HG03565 (cell line): ENCODE measurements around the gene ALG10B.
A peak's percentile ranks its signal among the peaks of the same experiment; 100 is the strongest.
"Not testable (repeated sequence)": the region's sequence is repeated elsewhere in the genome, so short reads cannot be mapped to it uniquely, and the experiment has no call there.

ENCODE experiments used
- ATAC-seq: cut with Tn5 transposase; IDR thresholded peaks from one replicate; pipeline ENCODE4 v1.9.1; 2021; ENCODE audit warnings: mild to moderate bottlenecking, moderate library complexity; ENCODE audit not compliant: unreplicated experiment

Gene ALG10B, protein sequence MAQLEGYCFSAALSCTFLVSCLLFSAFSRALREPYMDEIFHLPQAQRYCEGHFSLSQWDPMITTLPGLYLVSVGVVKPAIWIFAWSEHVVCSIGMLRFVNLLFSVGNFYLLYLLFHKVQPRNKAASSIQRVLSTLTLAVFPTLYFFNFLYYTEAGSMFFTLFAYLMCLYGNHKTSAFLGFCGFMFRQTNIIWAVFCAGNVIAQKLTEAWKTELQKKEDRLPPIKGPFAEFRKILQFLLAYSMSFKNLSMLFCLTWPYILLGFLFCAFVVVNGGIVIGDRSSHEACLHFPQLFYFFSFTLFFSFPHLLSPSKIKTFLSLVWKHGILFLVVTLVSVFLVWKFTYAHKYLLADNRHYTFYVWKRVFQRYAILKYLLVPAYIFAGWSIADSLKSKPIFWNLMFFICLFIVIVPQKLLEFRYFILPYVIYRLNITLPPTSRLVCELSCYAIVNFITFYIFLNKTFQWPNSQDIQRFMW

DNA sequence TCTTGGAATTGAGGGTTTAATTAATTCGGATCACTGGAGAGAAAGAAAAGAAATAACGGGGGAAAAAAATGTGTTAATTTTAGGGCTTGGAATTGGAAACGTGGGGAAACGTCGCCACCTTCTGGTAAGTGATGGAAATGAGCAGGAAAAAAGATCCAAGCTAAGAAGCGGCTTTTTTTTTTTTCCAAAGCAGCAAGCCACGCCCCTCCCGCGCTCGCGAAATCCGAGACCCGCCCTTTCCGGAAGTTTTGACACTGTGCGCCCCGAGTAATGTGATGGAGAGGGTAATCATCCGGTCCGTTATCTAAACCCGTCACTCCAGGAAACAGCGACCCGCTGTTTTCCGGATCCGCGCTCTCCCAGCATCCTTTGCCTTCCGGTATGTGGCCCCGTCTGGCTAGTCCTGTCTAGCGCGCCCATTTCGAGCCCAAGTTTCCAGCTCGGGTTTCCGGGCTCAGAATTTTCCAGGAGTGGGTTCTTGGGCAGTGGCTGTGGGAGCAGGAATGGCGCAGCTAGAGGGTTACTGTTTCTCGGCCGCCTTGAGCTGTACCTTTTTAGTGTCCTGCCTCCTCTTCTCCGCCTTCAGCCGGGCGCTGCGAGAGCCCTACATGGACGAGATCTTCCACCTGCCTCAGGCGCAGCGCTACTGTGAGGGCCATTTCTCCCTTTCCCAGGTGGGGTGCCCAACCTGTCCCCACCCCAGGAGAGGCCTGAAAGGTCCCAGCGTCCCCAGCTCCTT, at the start of gene ALG10B:
Gene ALG10B, plus strand, starts transcription at position 384 of the 739 bp plus-strand sequence. Its CDS starts 120 bp downstream, at position 504.
- ATAC-seq: peak; percentile 100

DNA sequence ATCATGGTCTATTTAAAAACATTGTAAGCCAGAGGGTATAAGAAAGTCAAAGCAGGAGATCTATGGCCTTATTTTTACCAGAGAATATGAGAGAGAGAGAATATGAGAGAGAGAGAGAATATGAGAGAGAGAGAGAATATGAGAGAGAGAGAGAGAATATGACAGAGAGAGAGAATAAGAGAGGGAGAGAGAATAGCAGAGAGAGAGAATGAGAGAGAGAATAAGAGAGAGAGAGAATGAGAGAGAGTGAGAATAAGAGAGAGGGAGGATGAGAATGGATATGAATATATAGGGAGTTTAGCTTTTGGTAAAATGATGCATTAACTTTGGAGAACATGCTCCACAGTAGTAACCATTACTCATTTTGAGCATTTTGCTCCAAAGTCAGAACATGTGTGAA, 48.0 kb upstream of the ALG10B start:
- ATAC-seq: no peak

DNA sequence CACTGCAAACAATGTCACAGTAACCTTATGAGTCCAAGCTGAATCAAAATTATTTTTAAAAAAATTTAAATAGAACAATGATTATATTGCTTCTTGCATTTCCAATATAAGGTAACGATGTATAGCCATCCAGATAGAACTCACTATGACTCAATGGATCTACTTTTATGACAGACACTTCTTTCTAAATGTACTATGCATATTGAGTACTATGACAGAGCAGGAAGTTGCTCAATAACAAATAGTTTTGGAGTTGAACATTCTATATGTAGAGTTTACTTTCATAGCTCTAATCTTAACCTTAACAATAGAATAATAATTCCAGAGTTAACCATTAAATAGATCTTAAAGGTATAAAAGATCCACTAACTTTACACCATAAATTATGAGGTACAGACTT, 46.7 kb upstream of the ALG10B start:
- ATAC-seq: no peak

DNA sequence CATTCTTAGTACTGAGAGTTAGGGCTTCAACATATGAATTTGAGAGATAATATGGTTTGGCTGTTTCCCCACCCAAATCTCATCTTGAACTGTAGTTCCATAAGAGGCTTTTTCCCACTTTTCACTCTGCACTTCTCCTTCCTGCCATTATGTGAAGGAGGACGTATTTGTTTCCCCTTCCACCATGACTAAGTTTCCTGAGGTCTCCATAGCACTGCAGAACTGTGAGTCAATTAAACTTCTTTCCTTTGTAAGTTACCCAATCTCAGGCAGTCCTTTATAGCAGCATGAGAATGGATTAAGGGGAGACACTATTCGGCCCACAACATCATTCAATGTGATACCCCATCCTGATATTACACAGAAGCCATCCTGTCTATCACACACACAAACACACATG, 36.8 kb upstream of the ALG10B start:
- no peak for ATAC-seq

DNA sequence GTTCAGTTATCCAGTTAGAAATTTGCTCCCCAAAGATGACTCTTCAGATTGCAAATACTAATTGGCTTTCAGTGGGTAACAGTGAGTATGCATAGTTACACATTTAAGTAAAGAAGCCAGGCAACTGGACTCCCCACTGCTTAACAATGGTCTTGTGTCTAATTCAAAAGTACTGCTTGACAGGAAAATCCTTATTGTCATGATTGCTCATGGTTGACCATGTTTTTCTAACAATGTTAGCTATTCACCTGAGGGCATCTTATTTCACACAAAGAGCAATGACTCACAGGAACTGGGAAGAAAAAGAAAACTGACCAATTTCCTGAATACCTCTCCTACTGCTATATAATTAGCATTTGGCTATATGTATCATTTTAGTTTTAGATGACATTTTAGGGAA, 33.7 kb upstream of the ALG10B start:
- ATAC-seq: no peak

DNA sequence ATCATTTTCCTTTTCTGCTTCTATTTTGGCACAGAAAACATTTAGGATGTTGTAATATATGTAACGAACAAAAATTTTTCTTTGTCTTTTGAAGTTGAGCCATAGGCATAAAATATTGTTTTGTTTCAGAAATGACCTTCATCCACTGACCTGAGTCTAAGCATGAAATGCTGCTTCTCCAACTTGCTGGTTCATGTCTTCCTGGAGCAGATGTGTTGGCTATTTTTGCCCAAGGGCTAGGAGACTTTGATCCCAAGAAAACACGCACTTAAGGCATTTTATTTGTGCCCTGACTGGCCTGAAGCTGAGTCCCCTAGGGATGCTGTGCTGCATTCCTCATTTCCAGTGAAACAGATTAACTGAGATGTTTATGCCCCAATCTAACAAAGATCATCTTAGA, 27.2 kb upstream of the ALG10B start:
- ATAC-seq: no peak

DNA sequence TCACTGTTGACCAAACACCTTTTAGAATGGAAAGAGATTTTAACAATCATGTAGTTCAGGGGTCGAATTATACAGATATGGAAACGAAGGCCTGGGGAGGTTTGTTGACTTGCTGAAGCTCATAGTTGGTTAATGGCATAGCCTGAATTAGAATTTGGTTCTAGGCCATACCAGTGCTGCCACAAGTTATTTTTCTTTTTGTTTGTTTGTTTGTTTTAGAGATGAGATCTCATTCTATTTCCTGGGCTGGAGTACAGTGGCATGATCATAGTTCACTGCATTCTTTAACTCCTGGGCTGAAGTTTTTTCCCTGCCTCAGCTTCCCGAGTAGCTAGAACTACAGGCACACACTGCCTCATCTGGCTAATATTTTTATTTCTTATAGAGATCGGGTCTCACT, 25.4 kb upstream of the ALG10B start:
- ATAC-seq: no peak

DNA sequence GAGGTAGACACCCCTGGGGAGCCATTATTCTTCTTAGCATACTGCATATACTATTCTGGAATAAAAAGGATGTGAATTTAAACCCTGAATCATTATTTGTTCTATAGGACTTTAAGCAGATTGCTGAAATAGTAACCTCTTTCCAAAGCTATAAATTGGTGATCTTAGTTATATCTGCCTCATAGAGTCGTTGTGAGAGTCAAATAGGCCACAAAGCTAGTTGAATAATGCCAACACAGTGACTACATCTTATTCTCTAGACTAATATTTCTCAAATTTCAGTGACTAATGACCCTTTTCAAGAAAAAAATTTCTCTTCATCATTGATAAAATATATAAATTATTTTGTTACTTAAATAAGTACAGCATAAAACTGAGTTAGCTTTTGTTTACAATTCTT, 13.6 kb upstream of the ALG10B start:
- not testable (repeated sequence) for ATAC-seq

DNA sequence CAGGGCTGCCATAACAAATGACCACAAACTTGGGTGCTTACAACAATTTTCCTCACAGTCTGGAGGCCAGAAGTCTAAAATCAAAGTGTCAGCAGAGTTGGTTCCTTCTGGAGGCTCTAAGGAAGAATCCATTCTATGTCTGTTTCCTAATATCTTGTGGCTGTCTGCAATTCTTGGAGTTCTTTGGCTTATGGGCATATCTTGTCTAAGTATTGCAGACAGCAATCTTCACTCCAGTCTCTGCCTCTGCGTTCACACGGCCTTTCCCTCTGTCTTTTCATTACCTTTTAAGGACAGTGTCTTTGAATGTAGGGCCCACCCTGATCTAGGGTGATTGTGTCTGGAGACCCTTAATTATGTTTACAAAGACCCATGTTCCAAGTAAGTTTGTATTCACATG, 5.4 kb downstream of the ALG10B start:
- ATAC-seq: not testable (repeated sequence)

DNA sequence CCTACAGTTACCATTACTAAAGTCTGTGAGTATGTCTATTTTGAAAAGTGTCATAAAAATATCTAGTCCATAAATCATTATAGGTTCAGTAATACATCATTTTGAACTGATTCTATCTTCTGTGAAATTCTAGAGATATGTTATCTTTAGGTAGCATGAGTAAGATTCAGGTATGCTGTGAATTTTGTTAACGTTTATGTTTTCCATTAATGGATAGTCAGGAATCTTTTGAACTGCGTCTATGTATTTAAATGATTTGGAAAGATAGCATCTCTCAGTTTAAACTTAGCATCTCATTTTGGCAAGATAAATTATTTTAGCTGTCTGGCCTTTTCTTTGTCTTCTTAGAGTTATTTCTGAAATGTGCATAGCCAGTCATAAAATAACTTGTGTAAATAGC, 8.3 kb downstream of the ALG10B start:
- no peak for ATAC-seq

DNA sequence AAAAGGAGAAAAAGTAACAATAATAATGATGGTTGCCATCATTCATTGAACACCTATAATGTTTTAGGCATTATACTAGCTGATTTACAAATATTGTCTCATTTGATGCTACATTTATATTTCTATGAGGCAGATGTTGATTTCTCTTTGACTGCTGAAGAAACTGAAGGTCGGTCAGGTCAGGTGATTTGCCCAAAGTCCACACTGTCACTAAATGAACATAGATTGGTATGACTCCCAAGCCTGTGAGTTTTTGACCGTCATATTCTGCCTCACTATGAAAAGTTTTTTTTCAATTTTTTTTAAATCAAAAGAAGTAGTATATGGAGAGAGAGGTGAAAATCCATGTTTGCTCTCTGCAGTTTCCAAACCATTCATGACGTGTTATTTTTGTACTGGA, 10.8 kb downstream of the ALG10B start:
- ATAC-seq: no peak

DNA sequence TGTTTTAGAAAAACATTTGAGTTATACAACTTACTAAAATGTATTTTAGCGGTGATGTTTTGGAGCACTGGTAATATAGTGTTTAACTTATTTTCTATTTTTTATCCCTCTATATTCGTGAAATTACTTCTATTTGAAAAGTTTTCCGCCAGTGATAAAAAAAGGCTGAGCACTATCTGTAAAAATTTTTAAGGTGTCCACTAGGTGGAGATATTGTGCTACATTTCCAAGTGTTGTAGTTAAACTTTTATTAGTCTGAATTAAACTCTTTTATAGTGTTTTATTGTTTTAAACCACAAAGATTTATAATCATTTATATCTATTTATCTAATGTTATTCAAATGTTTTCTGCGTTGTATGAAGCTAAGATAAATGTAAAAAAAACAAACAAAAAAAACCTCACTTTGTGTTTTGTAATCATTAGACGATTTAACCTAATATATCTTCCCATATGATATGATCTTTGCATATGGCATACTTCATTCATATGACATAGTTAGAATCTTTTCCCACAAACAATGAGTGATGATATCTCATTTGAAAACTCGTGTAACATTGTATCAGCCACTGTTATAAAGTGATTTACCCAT, 11.8 kb downstream of the ALG10B start:
- peak; percentile 39 for ATAC-seq

DNA sequence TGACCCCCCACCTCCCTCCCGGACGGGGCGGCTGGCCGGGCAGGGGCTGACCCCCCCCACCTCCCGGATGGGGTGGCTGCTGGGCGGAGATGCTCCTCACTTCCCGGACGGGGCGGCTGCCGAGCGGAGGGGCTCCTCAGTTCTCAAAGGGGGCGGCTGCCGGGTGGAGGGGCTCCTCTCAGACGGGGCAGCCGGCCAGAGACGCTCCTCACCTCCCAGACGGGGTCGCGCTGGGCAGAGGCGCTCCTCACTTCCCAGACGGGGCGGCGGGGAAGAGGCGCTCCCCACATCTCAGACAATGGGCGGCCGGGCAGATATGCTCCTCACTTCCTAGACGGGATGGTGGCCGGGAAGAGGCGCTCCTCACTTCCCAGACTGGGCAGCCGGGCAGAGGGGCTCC, 13.8 kb downstream of the ALG10B start:
- not testable (repeated sequence) for ATAC-seq

DNA sequence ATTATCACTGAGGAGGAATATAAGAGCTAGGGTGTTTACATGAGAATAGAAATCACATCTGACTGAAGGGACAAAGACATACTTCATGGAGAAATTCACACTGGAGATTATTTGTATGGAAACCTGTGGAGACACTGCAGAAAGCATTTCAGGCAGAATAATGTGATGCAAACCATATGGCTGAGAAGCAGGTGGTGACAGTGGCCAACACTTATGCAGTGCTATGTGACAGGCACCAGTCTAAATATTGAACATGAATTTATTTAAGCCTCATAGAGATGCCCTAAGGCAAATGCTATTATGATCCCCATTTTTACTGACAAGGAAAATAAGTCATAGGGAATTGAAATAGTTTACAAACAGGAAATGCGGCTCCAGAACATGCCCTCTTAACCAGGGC, 16.2 kb downstream of the ALG10B start:
- ATAC-seq: no peak

DNA sequence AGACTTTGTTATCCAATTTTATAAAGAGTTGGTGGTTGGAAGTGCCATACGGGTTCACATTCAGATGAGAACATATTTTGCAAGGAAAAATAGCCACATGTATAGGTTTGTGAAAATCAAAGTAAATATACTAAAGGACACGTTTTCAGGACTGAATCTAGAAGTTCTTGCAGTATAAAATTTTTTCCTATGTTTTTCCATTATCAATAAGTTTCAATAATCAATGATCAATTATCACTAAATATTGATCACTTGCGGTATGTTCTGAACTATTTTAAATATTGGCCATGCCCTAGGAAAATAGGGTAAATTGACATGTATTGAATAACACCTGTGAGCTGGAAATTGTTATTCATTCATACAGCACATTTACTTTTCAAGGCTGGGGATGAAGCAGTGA, 25.9 kb downstream of the ALG10B start:
- ATAC-seq: no peak

DNA sequence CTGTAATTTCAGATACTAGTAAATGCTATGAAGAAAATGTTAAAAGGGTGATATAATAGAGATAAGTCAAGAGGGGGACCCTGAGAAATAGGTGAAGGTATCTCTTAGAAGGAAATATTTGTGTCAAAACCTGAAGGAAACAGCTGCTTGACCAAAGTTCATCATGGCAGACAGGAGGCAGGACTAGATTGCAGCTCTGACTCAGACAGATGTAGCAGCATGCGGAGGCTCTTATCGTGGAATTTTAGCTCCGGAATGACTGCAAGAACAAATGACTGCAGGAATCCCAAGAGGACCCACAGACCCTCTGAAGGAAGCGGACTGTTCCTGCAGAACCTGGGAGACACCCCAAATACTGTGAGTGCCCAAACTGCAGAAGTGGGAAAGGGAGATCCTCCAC, 26.7 kb downstream of the ALG10B start:
- not testable (repeated sequence) for ATAC-seq

DNA sequence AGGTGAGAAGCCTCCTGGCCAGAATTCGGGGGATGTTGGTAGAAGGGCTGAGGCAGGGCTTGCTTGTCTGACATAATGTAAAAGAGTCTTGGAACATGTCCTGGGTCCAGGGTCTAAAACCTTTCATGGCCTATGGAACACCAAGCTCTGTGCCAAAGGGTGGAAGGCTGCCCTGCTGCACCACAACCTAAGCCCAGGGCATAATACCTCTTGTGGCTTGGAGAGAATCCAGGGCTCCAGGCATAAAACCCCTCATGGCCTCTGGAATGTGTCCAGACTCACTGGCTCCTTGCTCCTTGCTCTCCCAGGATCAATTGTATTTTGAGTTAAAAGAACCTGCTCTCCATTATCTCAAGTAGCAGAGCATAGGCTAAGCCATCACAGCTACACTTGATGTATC, 27.3 kb downstream of the ALG10B start:
- not testable (repeated sequence) for ATAC-seq

DNA sequence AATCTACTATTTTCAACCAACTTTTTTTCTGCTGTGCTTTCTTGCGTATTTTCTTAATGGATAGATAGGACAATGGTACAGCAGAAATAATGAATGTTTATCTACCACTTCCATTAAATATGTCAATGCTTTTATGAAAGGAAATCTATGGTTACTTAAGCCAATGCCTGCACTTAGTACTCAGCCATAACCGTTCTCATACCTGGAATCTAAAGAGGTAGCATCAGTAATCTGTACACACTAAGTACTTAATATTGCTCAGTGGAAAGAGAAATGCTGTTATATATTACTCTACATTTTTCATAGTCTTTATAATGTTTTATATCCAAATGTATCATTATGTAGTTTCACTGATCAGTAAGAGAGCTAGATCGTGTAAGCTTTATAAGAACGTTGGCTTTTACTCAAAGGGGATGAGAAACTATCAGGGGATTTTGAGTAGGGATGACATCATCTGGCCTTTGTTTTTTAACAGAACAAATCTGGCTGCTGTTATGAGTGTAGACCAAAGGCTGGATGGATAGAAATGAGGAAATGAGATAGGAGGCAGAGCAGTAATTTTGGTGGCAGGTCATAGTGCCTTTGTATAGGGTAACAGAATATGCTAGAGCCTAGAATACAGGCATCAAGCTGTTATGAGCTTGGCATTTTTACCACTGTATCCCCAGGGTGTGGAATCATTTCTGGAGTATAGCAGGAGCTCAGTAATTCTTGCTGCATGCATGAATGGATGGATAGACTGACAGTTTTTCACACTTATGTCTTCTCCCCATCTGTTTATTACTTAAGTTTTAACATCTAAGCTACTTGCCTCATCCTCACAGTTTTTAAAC, 34.0 kb downstream of the ALG10B start:
- peak; percentile 100 for ATAC-seq

DNA sequence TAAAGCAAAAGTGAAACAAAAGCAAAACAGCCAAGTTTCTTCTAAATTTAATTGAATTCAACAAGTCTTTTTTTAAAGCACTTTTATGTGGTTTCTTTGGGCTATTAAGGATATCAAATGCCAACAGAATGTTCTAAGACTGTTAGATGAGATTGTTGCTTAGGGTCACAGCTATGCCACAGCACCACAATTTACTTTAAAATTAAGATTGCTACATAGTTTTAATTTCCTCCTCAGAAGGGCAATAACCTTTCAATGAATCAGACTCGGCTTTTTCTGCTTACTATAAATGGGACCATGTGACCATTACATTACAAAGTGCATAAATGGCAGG, 34.6 kb downstream of the ALG10B start:
- ATAC-seq: not testable (repeated sequence)

DNA sequence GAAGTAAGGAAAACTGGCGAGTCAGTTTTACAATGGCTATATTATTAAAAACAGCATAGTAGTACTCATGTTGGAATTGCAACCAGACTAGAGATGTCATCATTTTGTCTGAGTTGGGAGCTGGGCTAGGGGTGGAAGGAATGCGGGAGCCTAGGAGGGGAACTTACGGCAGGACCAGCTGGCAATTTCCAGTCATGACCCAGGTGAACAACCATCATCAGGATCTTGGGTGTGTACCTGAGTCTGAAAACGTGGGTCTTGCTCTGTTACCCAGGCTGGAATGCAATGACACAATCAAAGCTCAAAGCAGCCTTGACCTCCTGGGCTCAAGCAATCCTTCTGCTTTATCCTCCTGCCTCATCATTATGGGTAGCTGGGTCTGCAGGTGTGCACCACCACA, 50.9 kb downstream of the ALG10B start:
- no peak for ATAC-seq

DNA sequence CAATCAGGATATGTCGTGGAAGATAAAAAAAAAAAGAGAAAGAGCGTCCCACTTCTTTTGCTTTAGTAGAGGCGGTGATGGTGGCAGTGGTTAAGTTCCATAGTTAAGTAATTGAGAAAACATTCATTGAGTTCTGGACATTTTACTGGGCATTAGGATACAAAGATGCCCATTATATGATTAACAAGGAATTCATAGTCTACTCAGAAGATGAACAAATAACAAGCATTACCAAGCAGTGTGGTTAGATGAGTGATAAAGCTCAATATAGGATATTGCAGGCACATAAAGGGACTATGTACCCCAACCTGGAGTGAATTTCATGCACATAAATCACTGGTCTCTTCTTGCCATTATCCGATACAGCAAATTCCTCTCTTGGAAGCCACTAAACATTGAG, 53.7 kb downstream of the ALG10B start:
- ATAC-seq: no peak
